Prostate gland (tissue), 2 donors: Measurements from ENCODE around the gene KRTAP10-2. TPM values are rescaled to one million over a fixed set of nuclear protein-coding genes. Genes with fewer than 3 reads are reported as not detected.

Experiments used
- DNase-seq: peaks from one replicate; pipeline ENCODE4 v3.0.0-alpha.2; 2019; ENCODE audit warnings: low spot score
- H3K27ac ChIP-seq, 2 donors: fragments of 200-600 bp; sonication (generic); 2 replicates each; pipeline ENCODE4 v1.5.1; 2017 to 2019
- H3K27me3 ChIP-seq: fragments of 200-600 bp; sonication (generic); replicated peaks from 2 replicates; pipeline ENCODE4 v1.5.1; 2019; ENCODE audit not compliant: insufficient read depth
- H3K36me3 ChIP-seq, 2 donors: fragments of 200-600 bp; sonication (generic); 1 replicate in 1 of 2; 2 replicates in 1 of 2; pipeline versions ENCODE4 v1.5.1 to v1.8.1; 2017 to 2019
- H3K4me1 ChIP-seq: fragments of 200-600 bp; sonication (generic); replicated peaks from 2 replicates; pipeline ENCODE4 v1.5.1; 2019
- H3K4me3 ChIP-seq, 2 donors: fragments of 200-600 bp; sonication (generic); 2 replicates each; pipeline ENCODE4 v1.5.1; 2017 to 2019
- H3K9me3 ChIP-seq: fragments of 200-600 bp; sonication (generic); 2 replicates; pipeline ENCODE4 v1.5.1; 2017
- CTCF ChIP-seq, 4 experiments: fragments of 200-600 bp in 2 of 4; fragments of 450-650 bp in 2 of 4; sonication (generic) in 2 of 4; IDR thresholded peaks; 1 replicate in 3 of 4; 2 replicates in 1 of 4; pipeline ENCODE4 v1.5.1; 2016 to 2019; ENCODE audit warnings: antibody characterized with exemption in 4 of 4, mild to moderate bottlenecking in 2 of 4, moderate library complexity in 2 of 4
- POLR2A ChIP-seq: fragments of 450-650 bp; IDR thresholded peaks from one replicate; pipeline ENCODE4 v1.6.1; 2016; ENCODE audit warnings: antibody characterized with exemption, mild to moderate bottlenecking
- POLR2AphosphoS5 ChIP-seq: sonication (generic); formaldehyde crosslinking; IDR thresholded peaks from one replicate; pipeline ENCODE4 v1.6.1; 2017; ENCODE audit warnings: antibody characterized with exemption
- WGBS: methylation state at CpG from one replicate; pipeline ENCODE4 v1.1.5; 2018; 5-methylcytosine and 5-hydroxymethylcytosine counted together
- intact Hi-C: fragments of 100-400 bp; cut with DNase I; formaldehyde crosslinking; loops from one replicate; pipeline ENCODE4 v1.14.2; 2022
- total RNA-seq, 2 donors: library from RNA; depleted of rRNA; stranded (reverse); fragments of >200 nt; gene quantifications; one replicate each; pipeline ENCODE4 v1.1.0, GENCODE V29; 2016

KRTAP10-2 gene
- total RNA-seq, 2 donors from 2014 or later = not detected

- Histone ChIP-seq H3K4me3 (no peak overlapping the region), H3K36me3 (no peaks in the 10 kb centered on the region), H3K27me3 (no peaks in the 10 kb centered on the region), H3K9me3 (no peaks in the 10 kb centered on the region), H3K27ac (no peak overlapping the region), H3K4me1 (no peaks in the 10 kb centered on the region)
- WGBS = 88% methylated on average over 19 of the region's 22 CpGs
- intact Hi-C loops = no loop called here
- DNase-seq = no peak
- TF ChIP-seq POLR2AphosphoS5 = no peak
- TF ChIP-seq POLR2A = no peak
- no peak for TF ChIP-seq CTCF (IDR thresholded peaks at IDR 0.05)
These were observed 29.9 kb downstream of the KRTAP10-2 start for GRCh38 chr21:44521301-44521927.

GRCh38 chr21:44520326-44521300 is 30.7 kb downstream of the KRTAP10-2 start:
- H3K36me3 ChIP-seq = no peaks in the 10 kb centered on the region
- H3K27me3 ChIP-seq = no peaks in the 10 kb centered on the region
- no peaks in the 10 kb centered on the region for H3K4me1 ChIP-seq
- WGBS = 88% methylated on average over 25 of the region's 31 CpGs
- no peak for DNase-seq
- H3K9me3 ChIP-seq = no peaks in the 10 kb centered on the region
- intact Hi-C loops = no loop called here
- TF ChIP-seq CTCF (IDR thresholded peaks at IDR 0.05) (no peak), POLR2A (no peak)
- no peak overlapping the region for H3K27ac ChIP-seq
- no peak overlapping the region for H3K4me3 ChIP-seq

- Histone ChIP-seq H3K27me3 (no peaks in the 10 kb centered on the region), H3K27ac (no peak overlapping the region), H3K9me3 (no peaks in the 10 kb centered on the region), H3K4me1 (no peaks in the 10 kb centered on the region), H3K4me3 (no peak overlapping the region), H3K36me3 (no peaks in the 10 kb centered on the region)
- TF ChIP-seq POLR2AphosphoS5 (no peak), POLR2A (no peak), CTCF (IDR thresholded peaks at IDR 0.05) (no peak)
- intact Hi-C loops = no loop called here
- no peak for DNase-seq
- WGBS = 84% methylated on average over 25 of the region's 28 CpGs
These were observed 31.7 kb downstream of the KRTAP10-2 start for GRCh38 chr21:44519346-44520325.

GRCh38 chr21:44518686-44519085 is 32.6 kb downstream of the KRTAP10-2 start:
- Histone ChIP-seq H3K27me3 (no peaks in the 10 kb centered on the region), H3K36me3 (no peaks in the 10 kb centered on the region)
- intact Hi-C loops = no loop called here

More at GRCh38 chr21:44518686-44519085, 32.6 kb downstream of the KRTAP10-2 start:
- no peak overlapping the region for H3K27ac ChIP-seq
- 71% methylated on average over 12 of the region's 12 CpGs for WGBS
- no peak for DNase-seq
- no peaks in the 10 kb centered on the region for H3K4me1 ChIP-seq
- H3K4me3 ChIP-seq = no peak overlapping the region
- no peaks in the 10 kb centered on the region for H3K9me3 ChIP-seq
- TF ChIP-seq CTCF (IDR thresholded peaks at IDR 0.05) (no peak), POLR2A (no peak), POLR2AphosphoS5 (no peak)
